Measurements from ENCODE around the gene PDHA2. TPM values are rescaled to one million over a fixed set of nuclear protein-coding genes. Genes with fewer than 3 reads are reported as not detected.

Gene PDHA2
- total RNA-seq, 1 donor from 2014 or later: not detected

- intact Hi-C loops (cut with micrococcal nuclease): no loop called here
- TF ChIP-seq, protein P1, sequence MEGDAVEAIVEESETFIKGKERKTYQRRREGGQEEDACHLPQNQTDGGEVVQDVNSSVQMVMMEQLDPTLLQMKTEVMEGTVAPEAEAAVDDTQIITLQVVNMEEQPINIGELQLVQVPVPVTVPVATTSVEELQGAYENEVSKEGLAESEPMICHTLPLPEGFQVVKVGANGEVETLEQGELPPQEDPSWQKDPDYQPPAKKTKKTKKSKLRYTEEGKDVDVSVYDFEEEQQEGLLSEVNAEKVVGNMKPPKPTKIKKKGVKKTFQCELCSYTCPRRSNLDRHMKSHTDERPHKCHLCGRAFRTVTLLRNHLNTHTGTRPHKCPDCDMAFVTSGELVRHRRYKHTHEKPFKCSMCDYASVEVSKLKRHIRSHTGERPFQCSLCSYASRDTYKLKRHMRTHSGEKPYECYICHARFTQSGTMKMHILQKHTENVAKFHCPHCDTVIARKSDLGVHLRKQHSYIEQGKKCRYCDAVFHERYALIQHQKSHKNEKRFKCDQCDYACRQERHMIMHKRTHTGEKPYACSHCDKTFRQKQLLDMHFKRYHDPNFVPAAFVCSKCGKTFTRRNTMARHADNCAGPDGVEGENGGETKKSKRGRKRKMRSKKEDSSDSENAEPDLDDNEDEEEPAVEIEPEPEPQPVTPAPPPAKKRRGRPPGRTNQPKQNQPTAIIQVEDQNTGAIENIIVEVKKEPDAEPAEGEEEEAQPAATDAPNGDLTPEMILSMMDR (IDR thresholded peaks at IDR 0.05; ENCODE audit: borderline replicate concordance): no peak
- DNase-seq: no peak
- Histone ChIP-seq H3K4me1 (no peaks in the 10 kb centered on the region), H3K27me3 (ENCODE audit: low read depth) (no peaks in the 10 kb centered on the region), H3K36me3 (no peaks in the 10 kb centered on the region), H3K9me3 (replicated peaks) (peaks cover 13% of the 10 kb centered on the region), H3K4me3 (no peak overlapping the region), H3K27ac (replicated peaks) (no peak overlapping the region)
These were observed 37.7 kb downstream of the PDHA2 start for GRCh38 chr4:95877636-95878035.

GRCh38 chr4:95887551-95887950 lies 47.7 kb downstream of the PDHA2 start:
- intact Hi-C loops (cut with micrococcal nuclease): no loop called here
- H3K4me3 ChIP-seq: no peak overlapping the region
- DNase-seq: no peak
- H3K27me3 ChIP-seq (ENCODE audit: low read depth): peaks cover 27% of the 10 kb centered on the region
- no peaks in the 10 kb centered on the region for H3K36me3 ChIP-seq
- H3K4me1 ChIP-seq: no peaks in the 10 kb centered on the region
- TF ChIP-seq, protein P1 (IDR thresholded peaks at IDR 0.05; ENCODE audit: borderline replicate concordance): no peak
- H3K27ac ChIP-seq (replicated peaks): no peak overlapping the region
- peaks cover 30% of the 10 kb centered on the region for H3K9me3 ChIP-seq (replicated peaks)

GRCh38 chr4:95889662-95890061 lies 49.8 kb downstream of the PDHA2 start:
- H3K36me3 ChIP-seq: no peaks in the 10 kb centered on the region
- H3K9me3 ChIP-seq (replicated peaks): peaks cover 9% of the 10 kb centered on the region
- H3K4me1 ChIP-seq: no peaks in the 10 kb centered on the region
- no peak overlapping the region for H3K4me3 ChIP-seq
- TF ChIP-seq, protein P1 (IDR thresholded peaks at IDR 0.05; ENCODE audit: borderline replicate concordance): no peak
- intact Hi-C loops (cut with micrococcal nuclease): no loop called here
- no peak overlapping the region for H3K27ac ChIP-seq (replicated peaks)
- no peak for DNase-seq
- peaks cover 31% of the 10 kb centered on the region for H3K27me3 ChIP-seq (ENCODE audit: low read depth)

Measured in left ventricle myocardium inferior (tissue), 1 donor.